ENCODE measurements around the gene PPM1B. TPM values are rescaled to one million over a fixed set of nuclear protein-coding genes. Genes with fewer than 3 reads are reported as not detected.

PPM1B gene
- total and polyA plus RNA-seq, 9 of the 15 experiments (the other 6 are each of a cell fraction or from before 2014, with no cell fraction given), result 8.9 to 44.0 (median 28.6) TPM

DNA sequence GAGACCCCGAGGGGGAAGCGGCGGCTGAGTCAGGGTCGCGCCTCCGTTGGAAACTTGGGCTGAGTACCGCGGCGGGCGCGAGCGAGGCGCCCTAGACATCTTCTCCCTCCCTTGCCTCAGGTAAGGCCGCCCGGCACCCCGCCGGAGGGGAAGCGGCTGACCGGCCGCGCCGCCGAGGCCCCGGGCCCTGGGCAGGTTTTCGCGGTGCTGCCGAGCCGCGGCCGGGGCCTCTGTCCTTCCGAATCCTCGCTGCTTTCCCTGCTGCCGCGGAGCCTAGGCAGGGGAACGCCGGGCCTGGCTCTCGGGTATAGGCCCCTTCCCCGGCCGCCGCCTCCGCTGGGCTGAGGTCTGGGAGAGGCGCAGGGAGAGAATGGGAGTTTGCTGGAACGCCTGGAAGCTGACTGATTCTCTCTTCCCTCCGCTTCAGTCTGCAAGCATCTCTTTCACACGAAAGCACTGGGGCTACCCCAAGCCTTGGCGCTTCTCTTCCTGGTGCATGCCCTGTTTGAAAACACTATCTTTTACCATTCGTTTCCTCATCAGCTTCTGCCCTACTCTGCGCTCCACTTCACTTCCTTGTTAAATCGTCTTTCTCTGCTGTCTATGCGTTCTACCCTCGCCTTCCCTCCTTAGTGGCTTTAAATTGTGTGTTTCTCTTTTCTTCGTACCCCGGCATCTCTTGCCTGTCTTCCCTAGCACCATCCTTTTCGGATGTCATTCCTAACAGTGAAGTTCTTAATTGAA, 652 bp downstream of the PPM1B start (continued):
- TF ChIP-seq, protein P1, sequence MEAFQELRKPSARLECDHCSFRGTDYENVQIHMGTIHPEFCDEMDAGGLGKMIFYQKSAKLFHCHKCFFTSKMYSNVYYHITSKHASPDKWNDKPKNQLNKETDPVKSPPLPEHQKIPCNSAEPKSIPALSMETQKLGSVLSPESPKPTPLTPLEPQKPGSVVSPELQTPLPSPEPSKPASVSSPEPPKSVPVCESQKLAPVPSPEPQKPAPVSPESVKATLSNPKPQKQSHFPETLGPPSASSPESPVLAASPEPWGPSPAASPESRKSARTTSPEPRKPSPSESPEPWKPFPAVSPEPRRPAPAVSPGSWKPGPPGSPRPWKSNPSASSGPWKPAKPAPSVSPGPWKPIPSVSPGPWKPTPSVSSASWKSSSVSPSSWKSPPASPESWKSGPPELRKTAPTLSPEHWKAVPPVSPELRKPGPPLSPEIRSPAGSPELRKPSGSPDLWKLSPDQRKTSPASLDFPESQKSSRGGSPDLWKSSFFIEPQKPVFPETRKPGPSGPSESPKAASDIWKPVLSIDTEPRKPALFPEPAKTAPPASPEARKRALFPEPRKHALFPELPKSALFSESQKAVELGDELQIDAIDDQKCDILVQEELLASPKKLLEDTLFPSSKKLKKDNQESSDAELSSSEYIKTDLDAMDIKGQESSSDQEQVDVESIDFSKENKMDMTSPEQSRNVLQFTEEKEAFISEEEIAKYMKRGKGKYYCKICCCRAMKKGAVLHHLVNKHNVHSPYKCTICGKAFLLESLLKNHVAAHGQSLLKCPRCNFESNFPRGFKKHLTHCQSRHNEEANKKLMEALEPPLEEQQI (IDR thresholded peaks at IDR 0.05), result no peak
- TF ChIP-seq FIP1L1 (IDR thresholded peaks at IDR 0.05; ENCODE audit: low read depth, low read length, poor library complexity, severe bottlenecking) (peak; percentile 43), HIVEP1 (CRISPR knock-in tag; IDR thresholded peaks at IDR 0.05) (no peak), ZSCAN29 (IDR thresholded peaks at IDR 0.05) (peak; percentile 61; the same call in 1 of the 2 replicates), ZNF23 (CRISPR knock-in tag; IDR thresholded peaks at IDR 0.05) (no peak), SNIP1 (IDR thresholded peaks at IDR 0.05; ENCODE audit: low read depth) (no peak), ZC3H8 (IDR thresholded peaks at IDR 0.05) (no peak), BRD4 (IDR thresholded peaks at IDR 0.05) (no peak), ELF4 (CRISPR knock-in tag; IDR thresholded peaks at IDR 0.05) (no peak; the same call in 1 of the 2 replicates), GTF2F1 (IDR thresholded peaks at IDR 0.05; ENCODE audit: low read depth, low read length) (no peak), POLR2AphosphoS5 (IDR thresholded peaks at IDR 0.05; ENCODE audit: control insufficient read depth, insufficient read depth, low read depth, low read length) (no peak), FOXJ2 (tag; IDR thresholded peaks at IDR 0.05) (no peak), MAZ (CRISPR knock-in tag; conservative IDR thresholded peaks at IDR 0.05 in 1 of 2, IDR thresholded peaks at IDR 0.05 in 1 of 2) (peak in 1 of 2 experiments; percentile 3; a peak in 1 of 4 replicates), GTF2A2 (tag; IDR thresholded peaks at IDR 0.05) (no peak), SMAD4 (CRISPR knock-in tag; conservative IDR thresholded peaks at IDR 0.05) (no peak; the same call in 1 of the 2 replicates), MYBL2 (IDR thresholded peaks at IDR 0.05; ENCODE audit: low read depth) (no peak), MYBL2 (CRISPR knock-in tag; IDR thresholded peaks at IDR 0.05; ENCODE audit: borderline replicate concordance) (no peak), CBX5 (IDR thresholded peaks at IDR 0.05; ENCODE audit: borderline replicate concordance, low read depth) (no peak), ZNF143 (CRISPR knock-in tag; IDR thresholded peaks at IDR 0.05) (0 out of 2 replicates have a peak, but pooled peaks have one; percentile 32), COPS2 (conservative IDR thresholded peaks at IDR 0.05) (no peak)
- TF ChIP-seq, protein P2, sequence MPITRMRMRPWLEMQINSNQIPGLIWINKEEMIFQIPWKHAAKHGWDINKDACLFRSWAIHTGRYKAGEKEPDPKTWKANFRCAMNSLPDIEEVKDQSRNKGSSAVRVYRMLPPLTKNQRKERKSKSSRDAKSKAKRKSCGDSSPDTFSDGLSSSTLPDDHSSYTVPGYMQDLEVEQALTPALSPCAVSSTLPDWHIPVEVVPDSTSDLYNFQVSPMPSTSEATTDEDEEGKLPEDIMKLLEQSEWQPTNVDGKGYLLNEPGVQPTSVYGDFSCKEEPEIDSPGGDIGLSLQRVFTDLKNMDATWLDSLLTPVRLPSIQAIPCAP (CRISPR knock-in tag; IDR thresholded peaks at IDR 0.05; ENCODE audit: borderline replicate concordance), result no peak
- TF ChIP-seq, protein P3, sequence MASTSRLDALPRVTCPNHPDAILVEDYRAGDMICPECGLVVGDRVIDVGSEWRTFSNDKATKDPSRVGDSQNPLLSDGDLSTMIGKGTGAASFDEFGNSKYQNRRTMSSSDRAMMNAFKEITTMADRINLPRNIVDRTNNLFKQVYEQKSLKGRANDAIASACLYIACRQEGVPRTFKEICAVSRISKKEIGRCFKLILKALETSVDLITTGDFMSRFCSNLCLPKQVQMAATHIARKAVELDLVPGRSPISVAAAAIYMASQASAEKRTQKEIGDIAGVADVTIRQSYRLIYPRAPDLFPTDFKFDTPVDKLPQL (IDR thresholded peaks at IDR 0.05; ENCODE audit: extremely low read depth, insufficient read length), result no peak
- TF ChIP-seq, protein P4, sequence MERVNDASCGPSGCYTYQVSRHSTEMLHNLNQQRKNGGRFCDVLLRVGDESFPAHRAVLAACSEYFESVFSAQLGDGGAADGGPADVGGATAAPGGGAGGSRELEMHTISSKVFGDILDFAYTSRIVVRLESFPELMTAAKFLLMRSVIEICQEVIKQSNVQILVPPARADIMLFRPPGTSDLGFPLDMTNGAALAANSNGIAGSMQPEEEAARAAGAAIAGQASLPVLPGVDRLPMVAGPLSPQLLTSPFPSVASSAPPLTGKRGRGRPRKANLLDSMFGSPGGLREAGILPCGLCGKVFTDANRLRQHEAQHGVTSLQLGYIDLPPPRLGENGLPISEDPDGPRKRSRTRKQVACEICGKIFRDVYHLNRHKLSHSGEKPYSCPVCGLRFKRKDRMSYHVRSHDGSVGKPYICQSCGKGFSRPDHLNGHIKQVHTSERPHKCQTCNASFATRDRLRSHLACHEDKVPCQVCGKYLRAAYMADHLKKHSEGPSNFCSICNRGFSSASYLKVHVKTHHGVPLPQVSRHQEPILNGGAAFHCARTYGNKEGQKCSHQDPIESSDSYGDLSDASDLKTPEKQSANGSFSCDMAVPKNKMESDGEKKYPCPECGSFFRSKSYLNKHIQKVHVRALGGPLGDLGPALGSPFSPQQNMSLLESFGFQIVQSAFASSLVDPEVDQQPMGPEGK (CRISPR knock-in tag; IDR thresholded peaks at IDR 0.05; ENCODE audit: borderline replicate concordance), result no peak

Measured in K562 (cell line).